GM19193 (cell line): ENCODE data around the gene HSPB9.

Experiments
- POLR2A ChIP-seq: IDR thresholded peaks from 4 replicates; pipeline ENCODE4 v1.6.1; 2011; ENCODE audit not compliant: insufficient read depth, insufficient read length; ENCODE audit errors: extremely low read depth

Gene HSPB9

DNA sequence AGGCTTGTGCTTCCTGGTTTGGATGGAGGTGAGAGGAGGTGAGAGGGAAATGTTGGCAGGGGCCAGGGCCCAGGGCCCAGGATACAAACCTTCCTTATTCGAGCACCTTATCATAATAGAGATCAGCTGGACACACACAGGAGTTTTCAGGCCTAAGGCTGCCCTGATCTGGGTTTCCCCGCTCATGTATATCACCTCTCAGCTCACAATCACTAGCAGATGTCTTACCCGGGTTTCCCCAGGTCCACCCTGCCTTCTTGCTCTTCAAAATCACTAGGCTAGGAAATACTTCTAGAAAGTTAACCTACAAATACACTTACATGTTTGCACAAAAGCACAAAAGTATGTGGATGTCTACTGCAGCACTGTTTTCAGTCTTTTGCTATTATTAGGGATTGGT is 4.2 kb downstream of the HSPB9 start:
- no peak for TF ChIP-seq POLR2A

DNA sequence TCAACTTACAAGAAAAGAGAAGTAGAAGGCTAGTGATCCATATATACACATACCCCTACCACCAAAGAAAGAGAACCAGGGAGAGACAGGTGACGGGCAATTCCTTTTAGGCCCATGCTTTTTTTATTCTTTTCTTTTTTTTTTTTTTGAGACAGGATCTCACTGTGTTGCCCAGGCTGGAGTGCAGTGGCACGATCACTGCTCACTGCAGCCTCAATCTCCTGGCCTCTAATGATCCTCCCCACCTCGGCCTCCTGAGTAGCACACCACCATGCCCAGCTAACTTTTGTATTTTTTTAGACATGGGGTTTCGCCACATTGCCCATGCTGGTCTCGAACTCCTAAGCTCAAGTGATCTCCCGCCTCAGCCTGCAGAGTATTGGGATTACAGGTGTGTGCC is 4.8 kb downstream of the HSPB9 start:
- no peak for TF ChIP-seq POLR2A

DNA sequence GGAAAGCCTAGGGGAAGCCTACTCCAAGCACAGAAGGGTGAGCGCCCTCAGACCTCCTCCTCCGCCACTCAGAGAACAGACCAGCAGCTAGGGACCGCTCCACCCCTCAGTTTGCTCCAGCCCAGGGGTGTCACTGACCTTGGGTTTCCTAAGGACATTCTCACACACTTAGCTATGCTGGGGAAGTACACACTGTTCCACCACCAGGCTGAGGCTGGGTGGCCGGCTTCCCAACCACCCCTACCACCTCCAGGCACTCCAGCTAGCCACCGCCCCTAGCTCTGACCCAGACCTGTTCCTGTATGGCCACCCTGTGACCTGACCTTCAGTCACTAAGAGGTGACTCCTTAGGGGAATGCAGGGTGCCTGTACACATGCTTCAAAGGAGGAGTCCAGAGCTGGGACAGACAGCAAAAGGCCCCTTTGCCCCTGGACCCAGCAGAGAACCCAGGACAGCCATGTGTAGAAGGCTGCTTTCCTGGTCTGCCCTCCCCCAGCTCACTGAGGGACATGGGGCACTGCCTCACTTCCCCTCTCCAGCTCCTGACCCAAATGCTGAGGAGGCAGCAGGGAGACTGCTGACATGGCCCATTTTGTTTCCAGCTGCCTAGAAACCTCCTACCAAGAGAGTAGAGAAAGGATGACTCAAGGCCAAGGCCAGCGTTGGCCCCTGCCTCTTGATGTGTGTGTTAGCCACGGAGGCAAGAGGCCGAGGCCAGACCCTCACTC is 6.7 kb downstream of the HSPB9 start:
- no peak for TF ChIP-seq POLR2A

DNA sequence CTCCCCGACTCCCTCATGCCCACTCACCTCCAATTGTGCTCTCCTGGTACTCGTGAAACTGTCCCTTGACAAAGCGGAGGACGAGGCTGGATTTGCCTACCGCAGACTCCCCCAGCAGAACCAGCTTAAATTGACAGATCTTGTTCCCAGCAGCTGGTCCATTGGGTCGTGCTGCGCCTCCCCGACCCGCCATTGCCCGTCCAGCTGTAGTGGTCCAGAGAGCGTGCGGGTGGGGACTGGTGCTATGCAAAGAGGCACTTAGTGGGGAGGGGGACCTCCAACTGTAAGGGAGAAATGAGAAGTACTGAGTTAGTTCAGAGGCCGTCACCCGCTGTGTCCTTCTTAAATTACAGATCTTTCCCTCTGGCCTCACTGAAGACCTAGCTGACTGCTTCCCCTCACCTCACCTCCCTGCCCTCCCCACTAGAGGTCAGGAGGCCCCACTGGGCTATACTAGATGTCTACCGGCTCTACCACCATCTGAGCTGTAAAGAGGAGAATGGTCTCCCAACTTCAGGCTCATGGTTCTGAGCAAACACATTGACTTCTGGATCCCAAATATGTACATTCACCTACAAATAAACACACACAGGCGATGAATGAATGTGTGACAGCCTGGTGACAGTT is 7.8 kb downstream of the HSPB9 start:
- no peak for TF ChIP-seq POLR2A

DNA sequence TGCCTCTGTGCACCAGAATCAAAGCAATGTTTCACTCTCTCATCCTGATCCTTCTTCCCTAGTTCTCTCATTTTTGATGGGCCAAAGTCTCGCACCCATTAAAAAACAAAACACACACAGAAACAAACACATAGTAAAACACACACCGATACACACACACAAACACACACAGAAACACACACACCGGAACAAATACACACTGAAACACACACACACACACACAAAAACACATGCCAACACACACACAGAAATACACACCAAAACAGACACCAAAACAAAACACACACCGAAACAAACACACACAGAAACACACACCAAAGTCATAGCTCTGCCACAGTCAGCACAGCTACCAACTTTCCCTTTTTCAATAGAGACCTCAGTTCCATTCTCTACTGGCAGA is 8.6 kb downstream of the HSPB9 start:
- TF ChIP-seq POLR2A = no peak

DNA sequence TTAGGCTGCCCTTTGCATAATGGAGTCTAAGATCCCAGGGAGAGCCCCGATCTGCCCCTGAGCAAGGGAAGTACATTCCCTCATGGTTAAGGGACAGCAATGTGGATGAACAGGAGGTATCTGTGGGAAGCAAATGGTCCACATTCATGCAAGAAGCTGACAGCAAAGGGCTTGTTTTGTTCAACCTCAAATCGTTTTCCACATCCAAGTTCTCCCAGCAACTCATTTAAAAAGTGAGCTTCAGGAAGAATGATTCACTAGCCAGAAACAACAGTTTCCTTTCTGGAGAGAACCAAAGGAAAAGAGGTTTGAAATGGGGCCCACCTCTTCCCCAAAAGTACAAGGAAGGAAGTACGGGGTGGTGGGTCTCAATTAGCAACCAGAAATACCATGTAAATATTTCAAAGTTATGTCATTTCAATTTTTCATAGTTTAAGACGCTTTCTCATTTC is 9.4 kb downstream of the HSPB9 start:
- no peak for TF ChIP-seq POLR2A

DNA sequence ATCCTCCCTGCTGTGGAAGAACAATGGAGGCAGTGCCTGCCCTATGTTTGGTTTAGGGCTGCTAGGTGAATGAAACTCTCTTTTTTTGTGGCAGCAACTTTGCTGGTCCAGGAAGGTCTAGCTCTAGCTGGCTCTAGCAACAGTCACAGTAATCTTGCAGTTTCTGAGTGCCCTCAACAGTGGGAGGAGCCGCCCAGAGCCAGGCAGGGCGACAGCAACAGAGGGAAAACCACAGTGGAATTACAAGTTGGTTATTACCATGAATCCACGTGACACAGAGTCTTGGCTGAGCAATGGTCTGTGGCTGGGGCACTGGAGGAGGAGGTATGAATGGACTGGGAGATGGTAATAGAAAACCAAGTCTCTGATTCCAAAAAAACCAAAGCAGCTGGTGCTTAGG is 10.3 kb downstream of the HSPB9 start:
- TF ChIP-seq POLR2A = no peak

DNA sequence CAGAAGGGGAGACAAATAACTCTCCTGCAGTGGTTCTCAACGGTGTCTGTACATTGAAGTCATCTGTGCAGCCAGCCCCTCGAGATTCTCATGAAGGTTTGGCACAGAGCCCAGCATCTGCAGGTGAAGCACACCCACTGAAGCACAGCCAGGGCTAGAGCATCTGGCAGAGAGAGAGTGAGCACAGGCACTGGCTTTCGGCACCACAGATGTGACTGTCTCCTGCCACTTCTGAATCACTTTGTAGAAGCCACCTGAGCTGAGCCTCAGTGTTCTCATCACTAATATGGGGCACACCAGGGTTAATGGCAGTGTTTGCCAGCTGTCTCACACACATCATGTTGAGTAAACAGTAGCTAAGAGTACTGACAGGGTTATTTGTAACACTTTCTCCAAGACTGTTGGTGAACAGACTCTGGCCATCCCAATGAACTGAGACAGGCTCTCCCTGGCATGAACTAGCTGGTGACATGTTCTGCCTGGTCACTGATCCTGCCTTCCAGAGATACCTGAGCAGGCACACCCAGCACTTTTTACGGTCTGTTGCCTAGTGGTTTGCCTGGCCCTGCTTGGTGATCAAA is 10.9 kb downstream of the HSPB9 start:
- no peak for TF ChIP-seq POLR2A

DNA sequence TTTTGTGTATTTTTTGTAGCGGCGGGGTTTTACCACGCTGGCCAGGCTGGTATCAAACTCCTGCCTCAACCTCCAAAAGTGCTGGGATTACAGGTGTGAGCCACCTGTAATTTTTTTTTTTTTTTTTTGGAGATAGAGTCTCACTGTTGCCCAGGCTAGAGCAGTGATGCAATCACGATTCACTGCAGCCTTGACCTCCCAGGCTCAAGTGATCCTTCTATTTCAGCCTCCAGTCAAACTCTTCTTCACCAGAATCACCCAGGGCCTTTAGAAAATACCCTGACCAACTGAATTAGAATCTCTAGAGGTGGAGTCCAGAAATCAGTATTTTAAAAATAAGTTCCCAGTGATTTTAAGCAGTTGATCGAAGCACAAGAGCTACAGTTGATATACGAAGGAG is 12.5 kb downstream of the HSPB9 start:
- TF ChIP-seq POLR2A = no peak

DNA sequence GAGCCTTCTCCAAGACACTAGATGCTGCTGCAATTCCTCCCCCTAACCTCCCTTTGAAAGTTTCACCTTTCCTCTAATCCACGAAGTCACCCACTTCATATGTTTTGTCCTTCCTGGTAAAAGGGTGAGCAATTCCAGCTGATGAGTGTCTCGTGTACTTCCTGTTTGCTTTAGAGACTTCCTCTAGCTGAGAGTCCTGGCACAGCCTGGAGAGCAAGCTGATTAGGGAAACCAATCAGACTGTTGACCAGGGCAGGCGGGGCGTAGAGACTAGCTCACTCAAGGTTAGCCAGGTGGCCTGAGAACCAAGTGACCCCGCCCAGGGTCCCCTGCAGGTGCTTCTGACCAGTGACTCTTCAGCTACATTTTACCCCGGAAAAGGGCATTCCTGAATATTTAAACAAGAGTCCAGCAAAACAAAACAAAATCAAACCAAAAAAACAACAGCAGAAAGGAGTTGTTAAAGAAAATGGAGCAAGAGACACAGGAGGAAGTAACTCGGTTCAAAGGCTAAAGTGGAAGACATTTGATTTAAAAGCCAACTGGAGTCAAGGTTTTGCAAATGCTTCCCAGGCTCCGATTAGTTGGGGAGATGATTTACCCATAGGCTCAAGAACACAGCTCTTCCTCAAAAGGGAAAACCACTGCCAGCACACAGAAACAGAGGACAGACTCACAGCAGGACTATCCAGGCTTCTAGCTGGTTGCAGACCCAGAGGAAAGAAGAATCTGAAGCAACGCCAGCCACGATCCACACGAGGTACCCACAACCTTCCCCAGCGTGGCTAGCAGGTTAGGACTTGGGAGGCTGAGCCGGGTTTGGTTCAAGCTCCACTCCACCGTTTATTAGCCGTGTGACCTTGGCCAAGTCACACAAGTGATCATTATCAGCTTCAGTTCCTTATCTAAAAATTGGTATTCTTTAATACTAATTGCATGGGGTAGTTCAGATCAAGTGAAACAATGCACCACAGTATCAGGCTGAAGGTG is 13.4 kb downstream of the HSPB9 start:
- TF ChIP-seq POLR2A = no peak

DNA sequence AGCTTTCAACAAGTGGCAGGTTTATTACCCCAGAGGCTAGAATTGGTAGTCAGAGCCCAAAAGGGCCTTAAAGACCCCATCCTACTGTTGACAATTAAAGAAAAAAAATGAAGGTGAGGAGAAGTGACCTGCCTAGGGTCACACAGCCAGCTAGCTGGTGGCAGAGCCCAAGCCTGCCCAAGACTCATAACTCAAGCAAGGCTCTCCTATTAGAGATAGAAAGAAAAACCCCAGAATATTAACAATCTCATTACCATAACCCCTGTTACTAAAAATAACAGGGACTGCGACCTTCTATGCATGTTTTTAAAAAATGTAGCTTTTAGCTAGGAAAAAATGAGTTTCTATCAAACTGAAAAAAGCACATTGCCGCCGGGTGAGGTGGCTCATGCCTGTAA is 14.0 kb downstream of the HSPB9 start:
- TF ChIP-seq POLR2A = no peak

DNA sequence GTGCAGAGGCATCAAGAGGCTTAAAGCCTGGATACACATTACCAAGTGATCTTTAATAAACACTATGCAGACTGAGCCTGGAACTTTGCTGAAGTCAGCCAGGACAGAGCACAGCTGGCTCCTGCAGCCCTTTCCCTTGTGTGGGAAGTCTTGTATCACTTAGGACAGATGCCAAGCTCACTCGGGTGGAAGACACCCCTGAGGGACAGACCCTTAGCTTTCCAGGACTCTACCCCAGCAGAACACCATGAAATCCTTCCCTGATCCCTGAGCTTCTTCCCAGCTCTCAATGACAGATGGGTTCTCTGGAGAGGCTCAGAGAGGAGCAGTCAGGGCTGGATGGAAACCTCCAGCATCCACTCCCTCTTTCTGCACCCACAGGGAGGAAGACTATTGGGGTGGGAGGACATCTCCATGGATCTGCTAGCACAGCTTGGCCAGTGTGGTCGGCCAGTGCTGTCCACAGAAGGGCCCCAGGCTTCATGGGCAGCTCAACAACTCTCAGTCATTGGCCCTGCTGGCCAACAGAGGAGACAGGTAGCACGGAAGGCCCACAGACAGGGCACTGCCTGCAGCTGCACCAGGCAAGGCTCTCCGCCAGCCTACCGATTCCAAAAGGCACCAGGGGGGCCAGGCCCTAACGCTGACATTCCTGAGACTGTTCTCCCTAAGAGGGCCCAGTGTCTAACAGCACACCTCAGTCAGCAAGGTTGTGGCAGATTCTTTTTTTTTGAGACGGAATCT is 16.3 kb downstream of the HSPB9 start:
- no peak for TF ChIP-seq POLR2A

DNA sequence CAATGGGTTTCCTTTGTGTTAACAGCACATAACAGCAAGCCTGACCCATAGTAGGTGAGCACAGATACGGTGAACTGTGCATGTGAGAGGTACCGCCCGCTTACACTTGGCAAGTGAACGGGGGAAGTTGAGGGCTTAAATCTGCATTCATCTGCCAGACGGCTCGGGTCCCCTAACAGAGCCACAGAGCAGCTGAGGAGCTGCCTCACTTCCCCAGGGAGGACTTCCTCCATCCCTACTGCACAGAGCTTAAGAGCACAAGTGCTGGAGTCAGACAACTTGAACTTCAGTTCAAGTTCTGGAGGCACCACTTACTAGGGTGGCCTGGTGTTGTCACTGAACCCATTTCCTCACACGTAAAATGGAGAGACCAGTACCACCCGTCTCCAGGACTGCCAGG is 18.8 kb downstream of the HSPB9 start:
- no peak for TF ChIP-seq POLR2A

DNA sequence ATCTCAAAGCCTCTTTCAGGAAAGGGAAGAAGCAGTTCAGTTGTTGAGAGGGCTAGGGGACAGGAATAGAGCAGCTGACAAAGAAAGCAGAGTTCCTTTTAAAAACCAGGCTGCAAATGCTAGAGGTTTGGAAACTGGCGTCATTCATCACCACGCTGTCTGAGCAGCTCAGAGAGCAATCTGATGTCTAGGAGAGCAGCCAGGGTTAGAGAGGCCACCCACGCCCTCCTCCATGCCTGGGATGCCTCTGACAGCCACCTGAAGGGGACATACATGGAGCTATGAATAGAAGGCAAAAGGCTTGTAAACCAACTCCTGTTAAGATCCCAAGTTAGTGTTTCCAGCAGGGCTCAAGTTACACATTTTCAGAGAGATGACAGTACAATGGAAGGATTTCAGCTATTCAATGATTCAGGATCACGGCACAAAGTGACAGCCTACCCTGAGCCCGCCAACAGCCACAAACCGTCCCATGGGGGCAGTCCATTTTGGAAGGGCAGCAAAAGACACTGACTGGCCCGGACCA is 19.8 kb downstream of the HSPB9 start:
- no peak for TF ChIP-seq POLR2A
